HG03175 (cell line): ENCODE measurements around the gene IL16.

Experiments used
- ATAC-seq: cut with Tn5 transposase; IDR thresholded peaks from one replicate; pipeline ENCODE4 v1.9.1; 2021; ENCODE audit warnings: mild to moderate bottlenecking, moderate library complexity; ENCODE audit not compliant: unreplicated experiment

The IL16 gene

GRCh38 chr15:81361891-81362290, 165.2 kb downstream of the IL16 start:
- no peak for ATAC-seq

GRCh38 chr15:81362790-81363189, 166.1 kb downstream of the IL16 start:
- ATAC-seq, result no peak

GRCh38 chr15:81363276-81363675, 166.6 kb downstream of the IL16 start:
- no peak for ATAC-seq
